Astrocyte of the spinal cord (primary cell): ENCODE results near the gene CCDC30.

ENCODE experiments used
- DNase-seq: peaks from one replicate; pipeline ENCODE4 v3.0.0; 2011; ENCODE audit warnings: low read depth, low spot score
- H3K4me3 ChIP-seq: 2 replicates; pipeline ENCODE4 v1.5.1; 2011; ENCODE audit warnings: low read depth, mild to moderate bottlenecking, low read length, moderate library complexity
- in situ Hi-C: cut with HindIII; loops from 2 replicates; pipeline ENCODE4 v1.10.0; 2017; ENCODE audit warnings: low sequenced_read_pairs
- TF ChIP-seq, protein P1 (sequence below): IDR thresholded peaks from 2 replicates; pipeline ENCODE4 v1.5.1; 2012; ENCODE audit warnings: low read depth, mild to moderate bottlenecking, low read length, inconsistent platforms

CCDC30 gene

DNA sequence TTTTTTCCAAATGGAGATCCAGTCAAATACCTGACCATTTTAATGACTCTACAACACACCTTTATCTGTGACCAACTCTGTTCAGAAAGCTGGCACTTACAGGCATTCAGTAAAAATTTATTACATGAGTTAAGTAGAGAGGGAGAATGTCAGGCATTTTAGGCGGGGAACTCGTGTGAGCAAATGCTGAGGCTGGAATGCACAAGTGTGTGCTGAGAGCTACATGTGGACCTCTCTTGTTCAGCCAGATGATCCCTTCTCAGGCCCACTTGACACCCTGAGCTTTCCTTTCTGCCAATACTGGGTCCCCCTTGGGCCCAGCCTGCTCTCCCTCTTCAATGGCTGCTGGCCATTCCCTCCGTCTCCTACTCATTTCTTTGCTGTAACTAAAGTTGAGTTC lies 206.8 kb downstream of the CCDC30 start:
- in situ Hi-C loops = no loop called here
- no peak overlapping the region for H3K4me3 ChIP-seq
- TF ChIP-seq, protein P1, sequence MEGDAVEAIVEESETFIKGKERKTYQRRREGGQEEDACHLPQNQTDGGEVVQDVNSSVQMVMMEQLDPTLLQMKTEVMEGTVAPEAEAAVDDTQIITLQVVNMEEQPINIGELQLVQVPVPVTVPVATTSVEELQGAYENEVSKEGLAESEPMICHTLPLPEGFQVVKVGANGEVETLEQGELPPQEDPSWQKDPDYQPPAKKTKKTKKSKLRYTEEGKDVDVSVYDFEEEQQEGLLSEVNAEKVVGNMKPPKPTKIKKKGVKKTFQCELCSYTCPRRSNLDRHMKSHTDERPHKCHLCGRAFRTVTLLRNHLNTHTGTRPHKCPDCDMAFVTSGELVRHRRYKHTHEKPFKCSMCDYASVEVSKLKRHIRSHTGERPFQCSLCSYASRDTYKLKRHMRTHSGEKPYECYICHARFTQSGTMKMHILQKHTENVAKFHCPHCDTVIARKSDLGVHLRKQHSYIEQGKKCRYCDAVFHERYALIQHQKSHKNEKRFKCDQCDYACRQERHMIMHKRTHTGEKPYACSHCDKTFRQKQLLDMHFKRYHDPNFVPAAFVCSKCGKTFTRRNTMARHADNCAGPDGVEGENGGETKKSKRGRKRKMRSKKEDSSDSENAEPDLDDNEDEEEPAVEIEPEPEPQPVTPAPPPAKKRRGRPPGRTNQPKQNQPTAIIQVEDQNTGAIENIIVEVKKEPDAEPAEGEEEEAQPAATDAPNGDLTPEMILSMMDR = no peak
- DNase-seq = no peak

DNA sequence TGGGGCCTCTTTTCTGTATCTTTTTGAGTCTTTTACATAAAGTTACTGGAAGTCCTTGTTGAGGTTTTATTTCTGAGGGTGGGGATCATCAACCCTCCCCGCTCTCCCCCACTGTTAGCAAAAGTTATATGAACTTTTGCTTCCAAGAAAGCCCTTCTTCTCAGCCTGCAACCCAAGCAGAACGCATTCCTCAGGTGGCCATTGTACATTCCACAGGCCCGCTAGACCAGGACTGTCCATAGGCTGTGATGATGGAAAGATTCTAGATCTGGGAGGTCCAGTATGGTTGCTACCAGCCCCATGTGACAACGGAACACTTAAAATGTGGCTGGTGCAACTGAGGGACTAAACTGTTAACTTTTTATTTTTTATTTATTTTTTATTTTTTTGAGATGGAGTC lies 207.3 kb downstream of the CCDC30 start:
- in situ Hi-C loops = no loop called here
- TF ChIP-seq, protein P1 = no peak
- no peak overlapping the region for H3K4me3 ChIP-seq
- no peak for DNase-seq

DNA sequence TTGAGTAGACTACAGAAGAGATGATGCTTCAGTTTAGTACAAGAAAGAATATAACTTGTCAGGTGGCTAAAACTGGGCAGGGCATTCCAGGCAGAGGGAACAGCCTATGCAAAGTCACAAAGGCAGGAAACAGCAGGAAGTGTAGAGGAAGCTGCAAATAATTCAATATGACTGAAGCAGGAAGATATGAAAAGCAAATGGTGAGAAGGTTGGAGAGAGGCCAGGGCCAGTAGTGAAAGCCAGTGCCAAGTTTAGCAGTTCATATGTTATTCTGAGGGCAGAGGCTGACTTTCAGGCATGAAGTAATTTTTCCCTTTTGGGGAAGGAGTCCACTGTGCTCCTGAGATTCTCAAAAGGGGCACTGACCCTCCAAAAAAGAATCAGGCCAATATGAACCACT lies 211.1 kb downstream of the CCDC30 start:
- DNase-seq = no peak
- TF ChIP-seq, protein P1 = no peak
- in situ Hi-C loops = no loop called here
- no peak overlapping the region for H3K4me3 ChIP-seq

DNA sequence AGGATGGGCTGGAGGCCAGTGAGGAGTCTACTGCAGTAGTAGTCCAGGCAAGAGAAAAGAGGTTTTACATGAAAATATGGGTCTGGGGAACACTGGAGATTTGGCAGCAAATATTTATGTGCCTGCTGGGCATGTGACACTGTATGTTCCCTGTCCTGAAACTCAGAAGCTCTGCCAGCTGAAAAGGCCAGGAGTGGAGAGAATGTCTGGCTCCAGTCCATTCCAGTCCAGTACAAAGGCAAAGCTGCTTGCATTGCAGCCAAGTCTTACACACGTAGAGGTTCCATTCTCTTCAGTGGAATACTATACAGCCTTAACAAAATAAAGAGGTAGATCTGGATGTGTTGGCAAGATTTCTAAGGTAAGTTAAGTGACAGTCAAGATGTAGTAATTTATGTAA lies 211.6 kb downstream of the CCDC30 start:
- TF ChIP-seq, protein P1 = no peak
- in situ Hi-C loops = no loop called here
- H3K4me3 ChIP-seq = no peak overlapping the region
- no peak for DNase-seq

DNA sequence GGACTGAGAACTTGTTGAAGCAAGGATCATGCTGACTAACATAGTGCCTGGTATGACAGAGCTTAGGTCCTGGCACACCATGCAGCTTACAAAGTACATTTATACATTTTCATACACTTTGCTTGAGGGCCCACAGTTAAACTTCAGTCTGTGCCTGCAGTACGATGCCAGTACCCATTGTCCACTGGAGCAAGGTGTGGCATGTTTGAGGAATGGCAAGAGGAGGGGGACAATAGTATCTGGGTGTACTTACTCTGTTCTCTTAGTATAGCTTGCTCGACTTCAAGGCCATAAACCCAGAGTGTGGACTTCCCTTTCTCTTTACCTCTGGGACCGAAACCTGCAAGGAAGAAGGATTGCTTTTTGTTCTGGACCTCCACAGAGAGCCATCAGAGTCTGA lies 212.4 kb downstream of the CCDC30 start:
- DNase-seq = no peak
- TF ChIP-seq, protein P1 = no peak
- no peak overlapping the region for H3K4me3 ChIP-seq
- in situ Hi-C loops = no loop called here

DNA sequence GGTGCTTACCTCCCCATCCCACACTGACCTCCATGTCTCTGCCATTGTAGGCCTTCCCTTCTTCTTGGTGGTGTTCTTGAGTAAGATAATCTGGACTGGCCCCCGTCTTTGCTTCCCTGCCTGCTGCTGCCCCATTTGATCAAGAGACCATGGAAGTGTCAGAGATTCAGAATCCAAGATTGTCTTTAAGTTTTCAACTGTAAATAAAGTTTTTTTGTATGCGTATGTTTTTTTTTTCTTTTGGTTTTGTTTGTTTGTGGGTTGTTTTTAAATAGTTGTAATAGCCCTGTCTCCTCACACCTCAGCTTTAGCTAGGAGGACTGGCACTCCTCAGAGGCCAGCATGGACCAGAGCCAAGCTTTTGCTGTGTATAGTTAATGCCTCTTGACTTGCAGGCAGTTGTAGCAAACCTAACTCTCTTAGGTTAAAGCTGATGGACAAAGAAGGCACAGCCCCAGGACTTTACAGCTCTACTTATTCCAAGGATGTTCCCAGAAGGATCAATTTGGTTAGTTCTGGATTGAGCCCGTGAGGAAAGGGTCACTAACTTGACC lies 213.5 kb downstream of the CCDC30 start:
- no peak for DNase-seq
- TF ChIP-seq, protein P1 = no peak
- no peak overlapping the region for H3K4me3 ChIP-seq
- in situ Hi-C loops = no loop called here

DNA sequence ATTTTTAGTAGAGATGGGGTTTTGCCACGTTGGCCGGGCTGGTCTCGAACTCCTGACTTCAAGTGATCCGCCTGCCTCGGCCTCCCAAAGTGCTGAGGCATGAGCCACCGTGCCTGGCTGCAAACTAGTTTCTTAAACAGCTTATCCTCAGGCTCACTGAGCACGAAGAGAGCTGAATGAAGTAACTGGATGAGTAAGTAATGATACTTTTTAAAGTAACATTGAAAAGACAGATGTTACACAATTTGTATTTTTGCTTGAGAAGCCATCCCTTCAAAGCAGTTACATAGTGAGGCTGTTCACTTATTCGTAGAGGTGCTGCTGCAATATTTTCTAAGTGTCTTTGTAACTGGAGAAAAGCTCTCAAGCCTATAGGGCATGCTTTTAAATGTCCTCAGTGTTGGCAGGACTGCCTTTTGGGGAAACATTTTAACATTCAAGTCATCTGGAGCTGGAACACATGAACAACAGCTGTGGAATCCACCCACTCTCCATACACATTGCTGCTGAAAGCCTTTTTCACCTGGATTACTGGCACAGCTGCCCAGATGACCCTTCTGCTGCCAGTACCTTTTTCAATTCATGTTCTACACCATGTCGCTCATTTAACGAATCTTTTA lies 216.4 kb downstream of the CCDC30 start:
- no peak for DNase-seq
- in situ Hi-C loops = no loop called here
- H3K4me3 ChIP-seq = no peak overlapping the region
- TF ChIP-seq, protein P1 = no peak
